Suppressor macrophage treated with lipopolysaccharide for 4 hours (primary cell): ENCODE measurements around the gene ORC2.

Experiments
- DNase-seq: peaks from one replicate; pipeline ENCODE4 v3.0.0-alpha.2; 2020

Gene ORC2

GRCh38 chr2:200860092-200860795 lies 103.2 kb downstream of the ORC2 start:
- no peak for DNase-seq
